Left colon (tissue), 2 donors: ENCODE results near the gene PHTF2. TPM values are rescaled to one million over a fixed set of nuclear protein-coding genes. Genes with fewer than 3 reads are reported as not detected.
"Not testable (repeated sequence)": the region's sequence is repeated elsewhere in the genome, so short reads cannot be mapped to it uniquely, and the experiment has no call there.

ENCODE experiments used
- ATAC-seq: fragments of 200-7000 bp; cut with Tn5 transposase; one replicate; pipeline ENCODE4 v1.9.1; 2020; ENCODE audit warnings: mild to moderate bottlenecking, moderate library complexity
- DNase-seq, 2 donors: peaks; one replicate each; pipeline ENCODE4 v3.0.0-alpha.2; 2020
- intact Hi-C, 2 donors: fragments of 100-400 bp; cut with DNase I in 1 of 2; cut with micrococcal nuclease in 1 of 2; formaldehyde crosslinking; loops; one replicate each; pipeline versions ENCODE4 v1.11.2 to v1.14.0; 2022; cut with DNase I, micrococcal nuclease
- long read RNA-seq: library from polyadenylated mRNA; unstranded; transcript quantifications from one replicate; pipeline ENCODE4 v2.0.0, GENCODE V29; 2021
- total RNA-seq, 2 donors: library from RNA; stranded (reverse); fragmentation: NEBNext Ultra II Directional; extraction: Animal tissue kit (Norgen Biotek cat#: 25700); gene quantifications; one replicate each; pipeline ENCODE4 v1.2.1, GENCODE V29; 2021
- donor health status: DM: no; HTN: no; CAD: no.
- donor health status: DM: yes; HTN: yes; CAD: no.

Gene PHTF2
- total RNA-seq, result 10 to 100 TPM; 10.6 to 11.3 TPM
- long read RNA-seq, full-length matches to known transcripts, result 2 of 10 reads
- long read RNA-seq, partial matches to known transcripts, result 3 of 10 reads
- long read RNA-seq, other reads (novel, unspliced or antisense), result 5 of 10 reads

- intact Hi-C loops, result loop anchor here in 1 of 2 donors (5.0 kb wide), 1 partner anchor 131 kb away; no protein-coding TSS in a partner anchor
- peak; percentile 99 for DNase-seq
- peak; percentile 83 for ATAC-seq
Observed at GRCh38 chr7:77798394-77799077, at the start of gene PHTF2, which contains the start of gene TMEM60. TSS of gene PHTF2 (plus strand) at chr7:77798773. TSS of gene TMEM60 (minus strand) at chr7:77798434. CDS start at chr7:77794373, 4,061 bp downstream.

GRCh38 chr7:77752016-77752415 is 46.6 kb upstream of the PHTF2 start:
- DNase-seq (no peak), ATAC-seq (no peak)
- intact Hi-C loops, result no loop called here

- no peak for ATAC-seq
- intact Hi-C loops, result no loop called here
- DNase-seq, result no peak
Observed at GRCh38 chr7:77753173-77753572, 45.4 kb upstream of the PHTF2 start.

GRCh38 chr7:77757589-77757988 is 41.0 kb upstream of the PHTF2 start:
- peak; percentile 16 for ATAC-seq

GRCh38 chr7:77759294-77759889 is 39.2 kb upstream of the PHTF2 start:
- intact Hi-C loops, result loop anchor here in 1 of 2 donors (5.0 kb wide), 1 partner anchor 102 kb away; no protein-coding TSS in a partner anchor
- DNase-seq, result peak in 1 of 2 donors; percentile 62
- ATAC-seq, result peak; percentile 72

More at GRCh38 chr7:77757589-77757988, 41.0 kb upstream of the PHTF2 start:
- DNase-seq, result no peak
- intact Hi-C loops, result loop anchor here in 1 of 2 donors (5.0 kb wide), 1 partner anchor 100 kb away; no protein-coding TSS in a partner anchor

- ATAC-seq (no peak), DNase-seq (no peak)
- intact Hi-C loops, result no loop called here
Observed at GRCh38 chr7:77760809-77761453, 37.6 kb upstream of the PHTF2 start.

GRCh38 chr7:77765481-77765880 is 33.1 kb upstream of the PHTF2 start:
- DNase-seq, result no peak
- intact Hi-C loops, result no loop called here
- ATAC-seq, result no peak

- DNase-seq, result no peak
- peak; percentile 90 for ATAC-seq
- intact Hi-C loops, result no loop called here
Observed at GRCh38 chr7:77765906-77766800, 32.4 kb upstream of the PHTF2 start.

- ATAC-seq (no peak), DNase-seq (no peak)
- intact Hi-C loops, result no loop called here
Observed at GRCh38 chr7:77766801-77767605, 31.6 kb upstream of the PHTF2 start.

- intact Hi-C loops, result no loop called here
- ATAC-seq (no peak), DNase-seq (no peak)
Observed at GRCh38 chr7:77770316-77770715, 28.3 kb upstream of the PHTF2 start.

- intact Hi-C loops, result no loop called here
- ATAC-seq, result no peak
- DNase-seq, result no peak
Observed at GRCh38 chr7:77771901-77772300, 26.7 kb upstream of the PHTF2 start.

GRCh38 chr7:77778535-77778934 is 20.0 kb upstream of the PHTF2 start:
- intact Hi-C loops, result no loop called here
- DNase-seq, result no peak
- no peak for ATAC-seq

- no peak for ATAC-seq
- DNase-seq, result no peak
- intact Hi-C loops, result no loop called here
Observed at GRCh38 chr7:77782383-77782782, 16.2 kb upstream of the PHTF2 start.

- no peak for DNase-seq
- intact Hi-C loops, result no loop called here
- peak; percentile 12 for ATAC-seq
Observed at GRCh38 chr7:77783111-77783510, 15.5 kb upstream of the PHTF2 start.

GRCh38 chr7:77783545-77783944 is 15.0 kb upstream of the PHTF2 start:
- no peak for DNase-seq
- ATAC-seq, result peak; percentile 94
- intact Hi-C loops, result no loop called here

GRCh38 chr7:77784426-77784825 is 14.1 kb upstream of the PHTF2 start:
- DNase-seq, intact Hi-C loops: not testable (repeated sequence)
- peak; percentile 9 for ATAC-seq

- ATAC-seq, result no peak
- intact Hi-C loops, result no loop called here
Observed at GRCh38 chr7:77786018-77786417, 12.6 kb upstream of the PHTF2 start.

GRCh38 chr7:77786741-77787140 is 11.8 kb upstream of the PHTF2 start:
- intact Hi-C loops, result no loop called here
- DNase-seq (no peak), ATAC-seq (no peak)

More at GRCh38 chr7:77786018-77786417, 12.6 kb upstream of the PHTF2 start:
- no peak for DNase-seq
